ENCODE results near the gene MAP2K5.
"Not testable (repeated sequence)": the region's sequence is repeated elsewhere in the genome, so short reads cannot be mapped to it uniquely, and the experiment has no call there.

The MAP2K5 gene

GRCh38 chr15:67672834-67673233 is 130.3 kb downstream of the MAP2K5 start:
- DNase-seq (ENCODE audit: low read depth in 2 of 2) = not testable (repeated sequence)

- DNase-seq (ENCODE audit: low read depth in 2 of 2) = no peak
These were observed 132.5 kb downstream of the MAP2K5 start for GRCh38 chr15:67674983-67675382.

- no peak for DNase-seq (ENCODE audit: low read depth in 2 of 2)
These were observed 135.6 kb downstream of the MAP2K5 start for GRCh38 chr15:67678089-67678488.

- no peak for DNase-seq (ENCODE audit: low read depth in 2 of 2)
These were observed 136.5 kb downstream of the MAP2K5 start for GRCh38 chr15:67678993-67679392.

- DNase-seq (ENCODE audit: low read depth in 2 of 2) = no peak
These were observed 138.1 kb downstream of the MAP2K5 start for GRCh38 chr15:67680641-67681040.

GRCh38 chr15:67685008-67685599 is 142.6 kb downstream of the MAP2K5 start:
- DNase-seq (ENCODE audit: low read depth in 2 of 2) = no peak

GRCh38 chr15:67685716-67686115 is 143.2 kb downstream of the MAP2K5 start:
- DNase-seq (ENCODE audit: low read depth in 2 of 2) = no peak

GRCh38 chr15:67690936-67691335 is 148.4 kb downstream of the MAP2K5 start:
- DNase-seq (ENCODE audit: low read depth in 2 of 2) = no peak

- DNase-seq (ENCODE audit: low read depth in 2 of 2) = no peak
These were observed 148.9 kb downstream of the MAP2K5 start for GRCh38 chr15:67691450-67691849.

GRCh38 chr15:67692573-67692972 is 150.1 kb downstream of the MAP2K5 start:
- DNase-seq (ENCODE audit: low read depth in 2 of 2) = no peak

GRCh38 chr15:67696087-67696486 is 153.6 kb downstream of the MAP2K5 start:
- DNase-seq (ENCODE audit: low read depth in 2 of 2) = no peak

- no peak for DNase-seq (ENCODE audit: low read depth in 2 of 2)
These were observed 157.5 kb downstream of the MAP2K5 start for GRCh38 chr15:67700023-67700422.

- DNase-seq (ENCODE audit: low read depth in 2 of 2) = no peak
These were observed 159.2 kb downstream of the MAP2K5 start for GRCh38 chr15:67701669-67702068.

GRCh38 chr15:67707520-67708283 is 165.2 kb downstream of the MAP2K5 start:
- no peak for DNase-seq (ENCODE audit: low read depth in 2 of 2)

- no peak for DNase-seq (ENCODE audit: low read depth in 2 of 2)
These were observed 166.0 kb downstream of the MAP2K5 start for GRCh38 chr15:67708500-67708899.

- DNase-seq (ENCODE audit: low read depth in 2 of 2) = no peak
These were observed 172.7 kb downstream of the MAP2K5 start for GRCh38 chr15:67715170-67715569.

GRCh38 chr15:67716171-67716570 is 173.7 kb downstream of the MAP2K5 start:
- DNase-seq (ENCODE audit: low read depth in 2 of 2) = no peak

GRCh38 chr15:67717776-67718175 is 175.3 kb downstream of the MAP2K5 start:
- no peak for DNase-seq (ENCODE audit: low read depth in 2 of 2)

- DNase-seq (ENCODE audit: low read depth in 2 of 2) = no peak
These were observed 176.9 kb downstream of the MAP2K5 start for GRCh38 chr15:67719330-67719959.

- no peak for DNase-seq (ENCODE audit: low read depth in 2 of 2)
These were observed 178.2 kb downstream of the MAP2K5 start for GRCh38 chr15:67720556-67721175.

- DNase-seq (ENCODE audit: low read depth in 2 of 2) = no peak
These were observed 179.7 kb downstream of the MAP2K5 start for GRCh38 chr15:67722030-67722817.

Measured in stimulated activated CD8-positive, alpha-beta memory T cell treated with anti-CD3 and anti-CD28 coated beads, Interleukin-2, amount 100 ng/mL, for 1 hour (primary cell).